ENCODE data around the gene ARFGAP3. TPM values are rescaled to one million over a fixed set of nuclear protein-coding genes. Genes with fewer than 3 reads are reported as not detected.
A peak's percentile ranks its signal among the peaks of the same experiment; 100 is the strongest.

The ARFGAP3 gene
- total RNA-seq, 2 donors from 2014 or later: 52.9 to 68.9 TPM

DNA sequence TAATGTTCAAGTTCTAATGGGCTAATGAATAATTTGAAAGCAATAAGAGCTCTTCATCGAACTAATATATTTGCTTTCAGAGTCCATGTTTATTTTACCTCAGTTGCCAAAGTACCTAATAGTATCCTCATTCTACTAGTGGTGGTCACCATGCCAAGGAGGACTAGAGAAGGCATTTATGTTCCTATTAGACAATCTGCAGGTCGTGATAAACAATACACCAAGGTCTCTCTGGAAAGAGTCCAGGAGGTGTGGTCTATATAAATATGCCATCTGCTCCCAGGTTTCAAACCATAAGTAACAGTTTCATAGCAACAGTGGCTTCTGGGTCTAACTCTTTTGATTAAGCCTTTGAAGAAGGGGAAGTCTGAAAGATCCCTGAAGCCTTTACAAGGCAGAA is 42.9 kb downstream of the ARFGAP3 start:
- TF ChIP-seq CTCF (IDR thresholded peaks at IDR 0.05): no peak
- Histone ChIP-seq H3K9me3 (no peaks in the 10 kb centered on the region), H3K27me3 (replicated peaks; ENCODE audit: insufficient read depth) (no peaks in the 10 kb centered on the region), H3K27ac (no peak overlapping the region), H3K4me1 (ENCODE audit: control insufficient read depth in 1 of 2, low read depth in 2 of 2) (no peaks in the 10 kb centered on the region), H3K4me3 (no peak overlapping the region), H3K36me3 (peaks cover 47% of the 10 kb centered on the region)
- no peak for DNase-seq (ENCODE audit: low spot score)
- ATAC-seq (ENCODE audit: insufficient number of reproducible peaks, low FRiP score, low read depth): no peak

DNA sequence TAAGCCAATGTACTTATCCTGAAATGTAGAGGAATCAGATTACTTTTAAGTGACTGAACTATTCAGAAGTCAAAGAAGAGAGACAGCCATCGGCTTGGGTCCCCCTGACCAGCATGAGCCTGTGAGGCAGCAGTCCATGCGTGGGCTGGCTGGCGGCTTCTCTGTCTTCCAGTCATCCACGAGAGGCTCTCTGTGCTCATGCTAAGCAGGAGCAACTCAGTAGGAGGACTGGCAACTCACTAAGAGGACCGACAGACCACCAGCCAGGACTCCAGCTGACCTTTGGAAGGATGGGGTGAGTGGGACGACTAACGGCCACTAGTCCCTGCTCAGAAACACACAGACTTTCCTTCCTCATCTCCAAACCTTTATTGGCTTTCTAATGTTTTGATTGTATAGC is 43.6 kb downstream of the ARFGAP3 start:
- DNase-seq (ENCODE audit: low spot score) (no peak), ATAC-seq (ENCODE audit: insufficient number of reproducible peaks, low FRiP score, low read depth) (no peak)
- no peaks in the 10 kb centered on the region for H3K4me1 ChIP-seq (ENCODE audit: control insufficient read depth in 1 of 2, low read depth in 2 of 2)
- H3K9me3 ChIP-seq: no peaks in the 10 kb centered on the region
- peaks cover 51% of the 10 kb centered on the region for H3K36me3 ChIP-seq
- H3K27me3 ChIP-seq (replicated peaks; ENCODE audit: insufficient read depth): no peaks in the 10 kb centered on the region
- TF ChIP-seq CTCF (IDR thresholded peaks at IDR 0.05): no peak
- no peak overlapping the region for H3K4me3 ChIP-seq
- no peak overlapping the region for H3K27ac ChIP-seq

- no peak overlapping the region for H3K4me3 ChIP-seq
- H3K27ac ChIP-seq: no peak overlapping the region
- DNase-seq (ENCODE audit: low spot score): no peak
- H3K36me3 ChIP-seq: peaks cover 66% of the 10 kb centered on the region
- peaks cover 0 to 3% of the 10 kb centered on the region in 2 donors for H3K4me1 ChIP-seq (ENCODE audit: control insufficient read depth in 1 of 2, low read depth in 2 of 2)
- no peaks in the 10 kb centered on the region for H3K9me3 ChIP-seq
- no peaks in the 10 kb centered on the region for H3K27me3 ChIP-seq (replicated peaks; ENCODE audit: insufficient read depth)
- no peak for TF ChIP-seq CTCF (IDR thresholded peaks at IDR 0.05)
- no peak for ATAC-seq (ENCODE audit: insufficient number of reproducible peaks, low FRiP score, low read depth)
Observed at GRCh38 chr22:42811459-42811858, 45.6 kb downstream of the ARFGAP3 start.

GRCh38 chr22:42808521-42808920 is 48.6 kb downstream of the ARFGAP3 start:
- Histone ChIP-seq H3K27me3 (replicated peaks; ENCODE audit: insufficient read depth) (no peaks in the 10 kb centered on the region), H3K4me3 (no peak overlapping the region), H3K4me1 (ENCODE audit: control insufficient read depth in 1 of 2, low read depth in 2 of 2) (peaks cover 11 to 24% of the 10 kb centered on the region in 2 donors), H3K36me3 (peaks cover 60% of the 10 kb centered on the region), H3K27ac (no peak overlapping the region), H3K9me3 (no peaks in the 10 kb centered on the region)
- no peak for TF ChIP-seq CTCF (IDR thresholded peaks at IDR 0.05)
- DNase-seq (ENCODE audit: low spot score): no peak
- ATAC-seq (ENCODE audit: insufficient number of reproducible peaks, low FRiP score, low read depth): no peak

DNA sequence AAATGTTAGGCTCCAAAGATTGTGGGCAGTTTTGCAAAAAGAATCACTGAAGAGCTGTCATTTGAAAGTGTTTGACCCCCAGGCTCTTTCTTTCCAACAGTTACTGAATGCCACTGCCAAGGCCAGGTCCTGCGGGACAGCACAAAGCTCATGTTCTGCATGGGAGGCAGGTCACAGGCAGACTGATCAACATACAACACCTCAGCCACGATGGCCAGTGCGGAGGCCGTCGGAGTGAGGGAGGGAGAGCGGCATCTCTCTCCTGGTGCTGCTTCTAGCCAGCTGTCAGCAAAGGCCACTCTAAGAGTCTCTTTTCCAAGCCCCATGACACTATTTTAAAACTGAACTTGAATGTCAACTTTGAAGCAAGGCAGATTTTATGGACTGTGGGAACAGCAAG is 49.9 kb downstream of the ARFGAP3 start:
- Histone ChIP-seq H3K27me3 (replicated peaks; ENCODE audit: insufficient read depth) (no peaks in the 10 kb centered on the region), H3K4me1 (ENCODE audit: control insufficient read depth in 1 of 2, low read depth in 2 of 2) (peaks cover 11 to 24% of the 10 kb centered on the region in 2 donors), H3K4me3 (no peak overlapping the region), H3K36me3 (peaks cover 56% of the 10 kb centered on the region), H3K27ac (peak overlapping the region; percentile 79 to 90), H3K9me3 (no peaks in the 10 kb centered on the region)
- ATAC-seq (ENCODE audit: insufficient number of reproducible peaks, low FRiP score, low read depth) (no peak), DNase-seq (ENCODE audit: low spot score) (no peak)
- no peak for TF ChIP-seq CTCF (IDR thresholded peaks at IDR 0.05)
